Activated CD4-positive, alpha-beta T cell treated with anti-CD3 and anti-CD28 coated beads for 24 hours (primary cell): ENCODE measurements around the gene EXOC4.

ENCODE experiments used
- DNase-seq, 2 donors: peaks; one replicate each; pipeline ENCODE4 v3.0.0-alpha.2; 2020; ENCODE audit warnings: low read depth in 2 of 2

The EXOC4 gene

DNA sequence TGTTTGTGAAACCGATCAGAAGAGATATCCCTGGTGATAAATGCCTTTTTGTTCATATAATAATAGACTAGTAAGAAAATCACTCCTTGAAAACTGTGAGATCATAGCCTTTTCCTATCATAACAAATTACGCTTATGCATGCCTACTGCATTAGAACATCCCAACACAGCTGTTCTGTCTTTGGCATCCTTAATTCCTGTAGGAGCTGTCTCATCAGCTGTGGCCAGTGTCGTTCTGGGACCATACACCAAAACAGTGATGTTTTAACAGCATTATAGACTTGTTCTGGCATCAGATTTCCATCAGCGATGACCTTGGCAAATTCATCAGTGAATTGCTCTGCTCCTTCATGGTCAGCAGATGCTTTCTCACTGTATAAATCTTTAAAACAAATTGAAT, 450.7 kb downstream of the EXOC4 start:
- no peak for DNase-seq

DNA sequence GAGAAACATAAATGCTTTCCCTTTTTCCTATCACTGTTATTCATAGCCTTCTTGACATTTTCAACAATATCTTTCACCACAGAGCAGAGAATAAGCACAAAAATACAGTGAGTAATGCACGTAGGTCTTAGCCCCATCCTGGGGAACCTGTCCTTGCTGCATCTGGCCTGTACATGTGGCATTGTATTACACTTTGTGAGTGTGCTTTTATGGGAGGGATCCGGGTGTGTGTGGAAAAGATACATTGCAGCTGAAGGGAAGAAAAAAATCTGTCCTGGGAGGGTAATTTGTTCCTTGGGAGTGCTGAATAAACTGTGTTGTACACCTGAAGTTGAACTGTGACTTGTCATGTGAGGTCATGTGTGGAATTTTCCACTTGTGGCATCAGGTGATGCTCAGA, 451.6 kb downstream of the EXOC4 start:
- no peak for DNase-seq

DNA sequence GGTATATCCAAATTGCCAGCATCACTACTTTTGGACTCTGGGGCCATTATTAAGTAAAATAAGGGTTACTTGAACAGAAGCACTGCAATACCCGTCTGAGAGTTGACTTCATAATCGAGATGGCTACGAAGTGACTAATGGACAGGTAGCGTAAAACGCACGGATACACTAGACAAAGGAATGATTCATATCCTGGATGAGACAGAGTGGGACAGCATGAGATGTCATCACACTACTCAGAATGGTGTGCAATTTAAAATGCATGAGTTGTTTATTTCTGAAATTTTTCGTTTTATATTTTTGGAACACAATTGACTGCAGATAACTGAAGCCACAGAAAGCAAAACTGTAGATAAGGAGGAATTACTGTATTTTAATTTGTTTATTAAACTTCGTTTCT, 452.7 kb downstream of the EXOC4 start:
- DNase-seq, result no peak

- DNase-seq, result no peak
These were observed 453.1 kb downstream of the EXOC4 start for GRCh38 chr7:133706016-133706415.

DNA sequence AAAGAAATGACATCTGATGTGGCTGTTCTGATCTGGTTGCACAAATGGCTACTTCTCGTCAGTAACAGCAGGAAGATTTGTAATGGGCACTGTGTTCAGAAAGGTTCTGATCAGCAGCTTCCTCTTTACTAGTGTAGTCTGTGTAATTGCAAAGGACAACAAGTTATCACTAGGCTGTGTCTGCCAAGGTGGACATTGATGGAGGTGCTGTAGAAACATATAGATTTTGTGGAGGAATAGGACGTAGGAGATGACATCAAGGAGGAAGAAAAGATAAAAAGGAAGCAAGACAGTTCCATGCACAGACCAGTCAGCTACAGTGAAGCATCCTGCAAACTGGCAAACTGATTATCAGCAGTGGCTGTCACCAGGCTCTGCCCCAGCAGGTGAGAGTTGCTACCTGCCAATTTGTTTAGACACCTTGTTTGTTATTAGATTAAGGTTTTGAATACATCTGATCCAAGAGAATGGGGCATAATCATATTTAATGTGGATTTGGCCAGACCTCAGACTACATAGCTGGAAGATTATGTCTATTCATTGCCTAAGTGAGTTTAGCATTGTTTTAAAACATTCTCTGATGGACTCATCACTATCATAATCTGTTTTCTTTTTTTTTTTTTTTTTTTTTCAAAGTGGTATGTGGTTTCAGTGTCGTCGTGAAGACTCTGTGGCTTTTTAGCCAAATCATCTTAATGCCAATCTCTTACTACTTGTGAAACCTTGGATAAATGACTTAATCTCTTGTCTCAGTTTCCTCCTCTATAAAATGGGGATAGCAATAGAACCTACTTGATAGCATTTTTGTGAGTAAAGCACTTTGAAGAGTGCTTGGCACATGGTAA, 456.4 kb downstream of the EXOC4 start:
- no peak for DNase-seq

GRCh38 chr7:133712544-133712943, 459.7 kb downstream of the EXOC4 start:
- DNase-seq, result no peak

GRCh38 chr7:133714654-133715053, 461.8 kb downstream of the EXOC4 start:
- no peak for DNase-seq

DNA sequence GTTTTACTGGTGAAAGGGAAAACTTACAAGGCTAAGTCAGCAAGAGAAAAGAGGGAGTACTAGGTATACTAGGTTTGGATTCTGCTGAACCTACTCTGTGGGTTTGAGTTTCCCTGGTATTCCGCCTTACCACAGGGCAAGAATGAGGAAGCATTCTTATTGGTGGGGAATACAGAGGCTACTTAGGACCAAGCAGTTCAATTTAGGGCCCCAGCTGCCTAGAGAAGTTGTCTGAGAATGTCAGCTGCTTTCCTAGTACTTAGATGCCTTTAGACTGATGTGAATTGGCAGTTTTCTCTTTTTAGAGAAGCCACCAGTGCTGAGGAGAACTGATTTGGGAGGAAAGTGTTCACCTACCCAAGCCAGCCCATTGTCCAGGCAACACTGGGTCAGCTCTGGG, 465.3 kb downstream of the EXOC4 start:
- no peak for DNase-seq

DNA sequence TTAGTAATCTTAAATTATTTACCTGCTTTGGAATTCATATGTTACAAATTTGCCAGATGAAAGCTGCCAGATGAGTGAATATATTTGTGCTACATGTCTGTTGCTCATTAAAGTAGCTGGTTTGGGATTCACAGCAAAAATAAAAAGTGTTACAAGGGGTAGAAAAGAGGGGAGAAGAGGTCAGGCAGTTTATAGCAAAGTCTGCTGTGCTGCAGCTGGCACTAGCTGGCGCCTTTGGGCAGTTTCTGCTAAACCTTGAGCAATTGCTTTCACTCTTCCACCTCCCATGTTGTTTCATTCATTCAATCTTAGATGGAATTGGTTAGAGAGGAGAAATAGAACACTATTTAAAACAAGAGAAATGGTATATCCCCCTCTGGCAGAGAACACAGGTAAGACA, 470.2 kb downstream of the EXOC4 start:
- no peak for DNase-seq

GRCh38 chr7:133724148-133724547, 471.3 kb downstream of the EXOC4 start:
- no peak for DNase-seq

GRCh38 chr7:133724694-133725093, 471.8 kb downstream of the EXOC4 start:
- no peak for DNase-seq

- no peak for DNase-seq
These were observed 474.8 kb downstream of the EXOC4 start for GRCh38 chr7:133727476-133728214.

DNA sequence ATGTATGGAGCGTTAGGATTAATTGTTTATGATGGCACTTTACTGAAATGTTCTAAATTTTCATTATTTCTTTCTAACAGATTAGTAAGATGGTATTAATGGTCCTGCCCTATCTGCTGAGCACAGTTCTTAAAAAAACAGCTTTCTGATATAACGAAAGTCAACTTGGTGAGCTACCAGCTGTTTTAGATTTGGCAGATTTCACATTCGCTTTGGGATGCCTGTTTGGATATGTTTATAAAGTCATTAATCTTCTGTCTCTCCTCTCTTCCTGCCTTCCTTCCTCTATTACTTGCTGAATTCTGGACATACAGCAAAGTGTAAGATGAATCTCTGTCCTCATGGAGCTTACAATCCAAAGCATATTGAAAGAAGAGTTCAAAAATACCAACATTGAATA, 477.5 kb downstream of the EXOC4 start:
- no peak for DNase-seq

GRCh38 chr7:133733401-133733800, 480.5 kb downstream of the EXOC4 start:
- DNase-seq, result no peak

DNA sequence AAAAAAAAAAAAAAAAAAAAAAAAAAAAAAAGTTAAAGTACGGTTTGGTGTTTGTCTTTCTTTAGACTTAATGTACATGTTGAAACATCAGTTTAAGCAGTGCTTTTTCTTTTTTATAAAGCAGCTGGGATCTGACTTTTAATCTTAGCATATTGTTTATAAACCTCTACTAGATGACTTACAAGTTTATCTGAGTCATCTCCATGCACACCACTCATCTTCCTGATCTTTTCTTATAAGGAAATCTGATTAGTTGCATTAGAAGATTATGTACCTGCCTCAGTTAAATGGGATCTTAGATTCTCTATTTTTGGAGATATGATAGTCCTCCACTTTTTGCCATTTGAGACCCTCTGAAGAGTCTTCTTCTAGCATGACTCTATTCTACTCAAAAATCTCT, 482.3 kb downstream of the EXOC4 start:
- DNase-seq, result no peak

- no peak for DNase-seq
These were observed 486.9 kb downstream of the EXOC4 start for GRCh38 chr7:133739817-133740216.

DNA sequence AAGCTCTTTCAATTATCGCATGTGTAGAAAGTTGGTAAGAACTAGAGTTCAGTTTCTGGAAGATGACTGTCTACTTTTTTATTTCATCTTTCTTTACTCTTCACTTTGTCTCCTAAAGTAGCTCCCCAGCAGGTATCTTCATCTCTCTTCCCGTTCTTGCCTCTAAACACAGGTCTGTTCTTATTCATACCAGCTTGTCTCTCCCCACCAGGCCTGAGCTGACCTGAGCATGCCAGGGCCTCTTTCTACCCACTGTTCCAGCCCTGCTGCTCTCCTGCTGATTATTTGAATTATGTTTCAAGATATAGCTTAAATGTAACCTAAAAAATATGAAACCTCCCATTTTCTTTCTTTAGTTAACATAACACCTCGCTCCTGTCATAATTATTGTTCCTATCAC, 488.2 kb downstream of the EXOC4 start:
- DNase-seq, result no peak

GRCh38 chr7:133741703-133742102, 488.8 kb downstream of the EXOC4 start:
- no peak for DNase-seq

GRCh38 chr7:133742709-133743538, 490.0 kb downstream of the EXOC4 start:
- DNase-seq, result no peak

DNA sequence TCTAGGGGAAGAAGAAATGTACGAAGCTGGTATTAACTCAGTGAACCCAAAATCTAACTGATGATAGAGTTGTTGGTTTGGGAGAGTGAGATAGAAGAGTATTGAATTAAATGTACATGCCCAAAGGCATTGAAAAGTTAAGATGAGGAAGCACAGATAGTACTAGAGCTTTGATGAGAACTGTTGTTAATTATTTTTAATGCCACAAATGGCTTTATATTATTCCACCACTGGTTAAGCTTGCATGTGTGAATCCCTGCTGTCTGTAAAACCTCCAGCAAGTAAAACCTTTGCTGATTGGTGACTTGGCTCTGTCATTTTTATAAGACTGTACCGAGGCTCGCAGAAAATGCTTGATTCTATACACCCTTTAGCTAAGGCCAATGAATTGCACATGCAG, 491.6 kb downstream of the EXOC4 start:
- no peak for DNase-seq

- no peak for DNase-seq
These were observed 493.4 kb downstream of the EXOC4 start for GRCh38 chr7:133746305-133746704.

DNA sequence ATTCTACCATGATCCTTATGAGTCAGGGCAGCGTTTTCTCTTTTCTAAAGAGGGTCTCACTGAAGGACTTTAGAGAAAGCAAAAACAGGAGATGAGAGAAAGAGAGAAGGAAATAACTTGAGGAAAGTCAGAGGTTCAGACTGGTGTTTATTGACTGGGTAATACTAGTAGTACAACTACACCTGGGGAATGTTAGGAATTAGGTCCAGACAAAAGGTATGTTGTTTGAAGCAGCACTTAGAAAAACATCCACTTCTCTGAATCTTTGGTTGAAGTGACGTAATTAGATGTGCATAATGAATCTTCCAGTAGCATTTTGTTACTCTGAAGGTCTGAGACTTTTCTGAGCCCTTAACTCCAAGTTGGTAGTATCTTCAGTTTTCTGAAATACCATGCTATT, 494.0 kb downstream of the EXOC4 start:
- DNase-seq, result no peak
